B cell (primary cell): Measurements from ENCODE around the gene SYCP2. TPM values are rescaled to one million over a fixed set of nuclear protein-coding genes. Genes with fewer than 3 reads are reported as not detected.

Experiments used
- ATAC-seq: fragments of 200-7000 bp; cut with Tn5 transposase; one replicate; pipeline ENCODE4 v1.10.0; 2021; ENCODE audit warnings: low read depth, mild to moderate bottlenecking, moderate number of reproducible peaks, moderate library complexity
- CTCF ChIA-PET: fragments of 350-600 bp; sonication (Branson Sonifier 250); formaldehyde crosslinking; loops from one replicate; lab custom pipeline; 2021; ENCODE audit warnings: antibody characterized with exemption, inconsistent platforms; lab: Charles Lee
- POLR2A ChIA-PET: fragments of 350-600 bp; sonication (Branson Sonifier 250); formaldehyde crosslinking; loops from one replicate; lab custom pipeline; 2021; ENCODE audit warnings: antibody characterized with exemption; lab: Charles Lee
- DNase-seq: peaks from one replicate; pipeline ENCODE4 v3.0.0; 2013
- H2AFZ ChIP-seq: 2 replicates; pipeline ENCODE4 v1.6.1; 2012; ENCODE audit warnings: mild to moderate bottlenecking, low read depth, low read length; ENCODE audit not compliant: insufficient read depth, poor library complexity, severe bottlenecking
- H3K27ac ChIP-seq, 2 donors: 1 replicate in 1 of 2; 2 replicates in 1 of 2; pipeline ENCODE4 v1.5.1; 2012 to 2013; ENCODE audit warnings: low read length in 2 of 2, mild to moderate bottlenecking in 2 of 2, moderate library complexity in 1 of 2
- H3K27me3 ChIP-seq, 4 experiments: fragments of 200-600 bp in 1 of 4; sonication (generic) in 1 of 4; replicated peaks in 1 of 4; 1 replicate in 2 of 4; 2 replicates in 2 of 4; pipeline versions ENCODE4 v1.6.1 to v1.7.0; 2013 to 2016; ENCODE audit warnings: low read length in 3 of 4, mild to moderate bottlenecking in 2 of 4, mixed read lengths in 1 of 4, moderate library complexity in 1 of 4; ENCODE audit not compliant: insufficient read depth in 4 of 4, control insufficient read depth in 3 of 4; ENCODE audit errors: control extremely low read depth in 1 of 4
- H3K36me3 ChIP-seq, 2 experiments: replicated peaks in 1 of 2; 1 replicate in 1 of 2; 2 replicates in 1 of 2; pipeline versions ENCODE4 v1.6.1 to v1.7.1; 2013; ENCODE audit warnings: low read length in 1 of 2; ENCODE audit not compliant: insufficient read depth in 2 of 2, control insufficient read depth in 1 of 2; ENCODE audit errors: control extremely low read depth in 1 of 2, extremely low read depth in 1 of 2
- H3K4me1 ChIP-seq, 2 donors: fragments of 200-600 bp in 1 of 2; sonication (generic) in 1 of 2; 1 replicate in 1 of 2; 2 replicates in 1 of 2; pipeline versions ENCODE4 v1.5.1 to v1.6.1; 2013 to 2017; ENCODE audit warnings: low read length in 2 of 2; ENCODE audit not compliant: control insufficient read depth in 2 of 2, insufficient read depth in 2 of 2
- H3K4me2 ChIP-seq: replicated peaks from 2 replicates; pipeline ENCODE3; 2012; ENCODE audit warnings: mild to moderate bottlenecking, low read depth, low read length; ENCODE audit not compliant: poor library complexity, severe bottlenecking
- H3K4me3 ChIP-seq, 5 experiments: fragments of 200-600 bp in 1 of 5; sonication (generic) in 1 of 5; 1 replicate in 3 of 5; 2 replicates in 2 of 5; pipeline versions ENCODE4 v1.5.1 to v1.7.0; 2011 to 2016; ENCODE audit warnings: low read length in 4 of 5, mild to moderate bottlenecking in 4 of 5, low read depth in 2 of 5, control low read depth in 1 of 5, moderate library complexity in 1 of 5; ENCODE audit not compliant: insufficient read depth in 1 of 5; ENCODE audit errors: control extremely low read depth in 1 of 5, extremely low read depth in 1 of 5
- H3K79me2 ChIP-seq: fragments of 200-600 bp; sonication (generic); one replicate; pipeline ENCODE4 v1.6.0; 2016; ENCODE audit warnings: low read length; ENCODE audit not compliant: control insufficient read depth, insufficient read depth
- H3K9ac ChIP-seq: fragments of 200-600 bp; sonication (generic); 2 replicates; pipeline ENCODE4 v1.6.1; 2017; ENCODE audit warnings: mild to moderate bottlenecking, low read length, moderate library complexity
- H3K9me3 ChIP-seq, 3 donors: one replicate each; pipeline versions ENCODE4 v1.6.1 to v1.7.1; 2013; ENCODE audit warnings: low read length in 2 of 3; ENCODE audit not compliant: control insufficient read depth in 2 of 3, insufficient read depth in 1 of 3; ENCODE audit errors: control extremely low read depth in 1 of 3
- H4K20me1 ChIP-seq: 2 replicates; pipeline ENCODE4 v1.6.0; 2012; ENCODE audit warnings: mild to moderate bottlenecking, low read length; ENCODE audit not compliant: insufficient read depth, control insufficient read depth, poor library complexity, severe bottlenecking
- H3K27ac Mint-ChIP-seq: one replicate; pipeline ENCODE4 v1.8.0; 2021; ENCODE audit warnings: mixed read lengths
- H3K27me3 Mint-ChIP-seq: one replicate; pipeline ENCODE4 v1.8.0; 2021; ENCODE audit warnings: mixed read lengths
- H3K4me1 Mint-ChIP-seq: one replicate; pipeline ENCODE4 v1.8.0; 2021; ENCODE audit warnings: mixed read lengths
- H3K4me3 Mint-ChIP-seq: one replicate; pipeline ENCODE4 v1.8.0; 2021; ENCODE audit warnings: mixed read lengths
- H3K9me3 Mint-ChIP-seq: one replicate; pipeline ENCODE4 v1.8.0; 2022; ENCODE audit warnings: mixed read lengths; ENCODE audit not compliant: insufficient read depth
- EZH2 ChIP-seq: IDR thresholded peaks from 2 replicates; pipeline ENCODE4 v1.6.1; 2012; ENCODE audit warnings: borderline replicate concordance, low read depth, mild to moderate bottlenecking, moderate library complexity, low read length; ENCODE audit not compliant: insufficient read depth, poor library complexity, severe bottlenecking
- WGBS: methylation state at CpG from one replicate; pipeline ENCODE4 v1.1.5; 2013; ENCODE audit warnings: missing lambda C conversion rate; ENCODE audit not compliant: insufficient coverage; 5-methylcytosine and 5-hydroxymethylcytosine counted together
- intact Hi-C: fragments of 100-400 bp; cut with micrococcal nuclease; formaldehyde crosslinking; loops from one replicate; pipeline ENCODE4 v1.10.0; 2022
- polyA plus RNA-seq: library from polyadenylated mRNA; depleted of rRNA; stranded (reverse); fragments of >200 nt; gene quantifications from 2 replicates; pipeline ENCODE4 v1.2.3, GENCODE V29; 2012
- total RNA-seq, 2 donors: library from RNA; stranded (reverse); fragments of 120-200 nt in 1 of 2; gene quantifications; 1 replicate in 1 of 2; 2 replicates in 1 of 2; pipeline versions ENCODE4 v1.2.3 to v1.2.4, GENCODE V29; 2013 to 2022
- TF ChIP-seq, protein P1 (sequence below): fragments of 200-600 bp; IDR thresholded peaks from one replicate; pipeline ENCODE4 v1.8.0; 2022; ENCODE audit warnings: antibody characterized with exemption, mild to moderate bottlenecking

The SYCP2 gene
- total and polyA plus RNA-seq, 2 donors (not counting 1 experiment from before 2014, with no cell fraction given), result 0.98 to 4.5 TPM

DNA sequence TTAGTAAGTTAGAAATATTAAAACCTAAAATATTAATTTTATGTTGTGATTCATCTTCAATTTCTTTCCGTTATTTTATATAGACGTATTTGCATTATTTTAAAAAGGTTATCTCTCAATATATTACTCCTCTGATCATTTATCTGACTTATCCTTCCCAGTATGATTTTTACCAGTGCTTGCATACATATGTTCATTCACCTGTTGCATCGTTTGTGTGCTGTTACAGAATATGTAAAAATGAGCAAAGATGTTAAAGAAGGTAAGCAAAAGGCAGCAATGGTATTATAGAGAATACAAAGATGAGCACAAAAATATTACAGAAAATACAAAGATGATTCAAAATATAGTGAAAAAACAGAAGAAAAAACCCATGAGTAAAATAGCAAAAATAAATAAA lies 48.9 kb downstream of the SYCP2 start:
- H3K4me2 ChIP-seq, result no peak overlapping the region
- no peaks in the 10 kb centered on the region for H3K79me2 ChIP-seq
- peaks cover 0 to 1% (median 0%) of the 10 kb centered on the region in 3 donors for H3K9me3 ChIP-seq
- no peak overlapping the region for H2AFZ ChIP-seq
- DNase-seq (no peak), ATAC-seq (no peak)
- Mint-ChIP-seq H3K27me3 (no peaks in the 10 kb centered on the region), H3K4me3 (no peak overlapping the region), H3K9me3 (peaks cover under 1% of the 10 kb centered on the region), H3K4me1 (no peaks in the 10 kb centered on the region), H3K27ac (no peak overlapping the region)
- WGBS, result no CpG with 5 or more reads among the region's 3 CpGs
- H3K27me3 ChIP-seq, result no peaks in the 10 kb centered on the region
- no peak overlapping the region for H3K27ac ChIP-seq
- TF ChIP-seq, protein P1, sequence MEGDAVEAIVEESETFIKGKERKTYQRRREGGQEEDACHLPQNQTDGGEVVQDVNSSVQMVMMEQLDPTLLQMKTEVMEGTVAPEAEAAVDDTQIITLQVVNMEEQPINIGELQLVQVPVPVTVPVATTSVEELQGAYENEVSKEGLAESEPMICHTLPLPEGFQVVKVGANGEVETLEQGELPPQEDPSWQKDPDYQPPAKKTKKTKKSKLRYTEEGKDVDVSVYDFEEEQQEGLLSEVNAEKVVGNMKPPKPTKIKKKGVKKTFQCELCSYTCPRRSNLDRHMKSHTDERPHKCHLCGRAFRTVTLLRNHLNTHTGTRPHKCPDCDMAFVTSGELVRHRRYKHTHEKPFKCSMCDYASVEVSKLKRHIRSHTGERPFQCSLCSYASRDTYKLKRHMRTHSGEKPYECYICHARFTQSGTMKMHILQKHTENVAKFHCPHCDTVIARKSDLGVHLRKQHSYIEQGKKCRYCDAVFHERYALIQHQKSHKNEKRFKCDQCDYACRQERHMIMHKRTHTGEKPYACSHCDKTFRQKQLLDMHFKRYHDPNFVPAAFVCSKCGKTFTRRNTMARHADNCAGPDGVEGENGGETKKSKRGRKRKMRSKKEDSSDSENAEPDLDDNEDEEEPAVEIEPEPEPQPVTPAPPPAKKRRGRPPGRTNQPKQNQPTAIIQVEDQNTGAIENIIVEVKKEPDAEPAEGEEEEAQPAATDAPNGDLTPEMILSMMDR, result no peak
- no peaks in the 10 kb centered on the region for H3K36me3 ChIP-seq
- no peak overlapping the region for H3K4me3 ChIP-seq
- ChIA-PET CTCF (no interaction called here), POLR2A (no interaction called here)
- no peaks in the 10 kb centered on the region for H3K4me1 ChIP-seq
- H3K9ac ChIP-seq, result no peak overlapping the region
- H4K20me1 ChIP-seq, result no peaks in the 10 kb centered on the region
- intact Hi-C loops, result no loop called here

DNA sequence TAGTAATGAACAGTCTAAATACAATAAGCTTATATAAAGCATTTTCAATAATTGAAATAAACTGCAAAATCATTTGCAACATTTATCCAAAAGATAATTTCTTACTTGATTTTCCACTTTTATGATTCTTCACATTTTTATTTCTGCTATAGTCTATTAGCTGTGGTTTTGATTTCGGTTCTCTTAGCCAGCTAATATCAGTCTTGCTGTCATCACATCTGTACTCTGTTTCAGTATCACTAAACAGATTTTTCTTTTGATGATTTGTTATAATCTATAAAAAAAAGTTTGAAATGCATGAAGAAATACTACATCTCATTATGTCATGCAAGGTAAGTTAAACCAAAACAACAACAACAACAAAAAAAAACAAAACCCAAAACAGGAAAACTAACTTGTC lies 53.2 kb downstream of the SYCP2 start:
- no peak for DNase-seq
- no peak for ATAC-seq
- H3K36me3 ChIP-seq, result no peaks in the 10 kb centered on the region
- Mint-ChIP-seq H3K4me1 (no peaks in the 10 kb centered on the region), H3K27me3 (peaks cover 4% of the 10 kb centered on the region), H3K4me3 (no peak overlapping the region), H3K27ac (no peak overlapping the region), H3K9me3 (no peaks in the 10 kb centered on the region)
- H4K20me1 ChIP-seq, result no peaks in the 10 kb centered on the region
- no peak overlapping the region for H3K27ac ChIP-seq
- no peaks in the 10 kb centered on the region for H3K9me3 ChIP-seq
- no peak overlapping the region for H3K9ac ChIP-seq
- H2AFZ ChIP-seq, result no peak overlapping the region
- no peaks in the 10 kb centered on the region for H3K4me1 ChIP-seq
- no peaks in the 10 kb centered on the region for H3K79me2 ChIP-seq
- WGBS, result no CpG with 5 or more reads among the region's 1 CpG
- POLR2A ChIA-PET, result no interaction called here
- CTCF ChIA-PET, result no interaction called here
- H3K4me2 ChIP-seq, result no peak overlapping the region
- intact Hi-C loops, result no loop called here
- H3K27me3 ChIP-seq, result no peaks in the 10 kb centered on the region
- no peak for TF ChIP-seq EZH2
- TF ChIP-seq, protein P1, result no peak
- no peak overlapping the region for H3K4me3 ChIP-seq
